Activated CD4-positive, CD25-positive, alpha-beta regulatory T cell treated with anti-CD3 and anti-CD28 coated beads, Interleukin-2, amount 50 U/mL, for 24 hours (primary cell): ENCODE results near the gene SLC39A9.
"Not testable (repeated sequence)": the region's sequence is repeated elsewhere in the genome, so short reads cannot be mapped to it uniquely, and the experiment has no call there.

Source experiments
- ATAC-seq, 2 donors: fragments of 150-1000 bp; cut with Tn5 transposase; one replicate each; pipeline ENCODE4 v1.10.0; 2021; ENCODE audit warnings: mild to moderate bottlenecking in 1 of 2, moderate library complexity in 1 of 2

The SLC39A9 gene

DNA sequence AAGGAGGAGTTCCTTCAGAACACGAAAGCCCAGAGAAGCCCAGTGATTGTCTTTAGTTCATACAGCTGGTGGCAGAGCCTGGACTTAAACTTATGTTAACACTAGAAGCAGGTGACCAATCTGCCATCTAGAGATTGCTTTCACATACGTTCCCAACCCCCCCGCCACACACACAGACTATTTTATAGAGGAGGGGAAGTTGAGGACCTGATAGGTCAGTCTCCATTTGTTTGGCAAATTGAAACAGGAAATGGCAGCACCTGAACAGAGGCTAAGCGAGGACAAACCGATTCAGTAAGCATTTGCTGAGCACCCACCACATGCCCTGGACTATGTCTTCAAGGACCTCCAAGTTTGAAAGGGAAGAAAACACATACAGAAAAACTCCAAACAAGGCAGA, 81.2 kb downstream of the SLC39A9 start:
- ATAC-seq = no peak

DNA sequence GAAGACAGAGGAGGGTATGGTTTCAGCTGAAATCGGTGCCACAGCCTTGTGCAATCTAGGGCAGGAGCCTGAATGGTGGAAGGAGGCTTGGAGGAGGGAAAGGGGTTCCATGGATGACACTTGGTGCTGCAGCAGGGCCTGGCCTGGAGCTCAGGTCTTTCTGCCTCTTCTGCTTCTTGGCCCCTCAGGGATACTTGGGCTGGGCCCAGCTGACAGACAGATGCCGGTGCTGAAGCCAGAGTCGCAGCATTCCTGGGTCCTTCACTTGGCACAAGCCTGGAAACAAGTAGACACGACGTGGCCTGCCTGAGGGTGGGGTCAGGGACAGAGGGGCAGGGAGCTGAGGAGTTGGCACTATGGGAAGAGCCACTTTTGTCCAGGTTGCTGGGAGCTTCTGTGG, 81.6 kb downstream of the SLC39A9 start:
- no peak for ATAC-seq

DNA sequence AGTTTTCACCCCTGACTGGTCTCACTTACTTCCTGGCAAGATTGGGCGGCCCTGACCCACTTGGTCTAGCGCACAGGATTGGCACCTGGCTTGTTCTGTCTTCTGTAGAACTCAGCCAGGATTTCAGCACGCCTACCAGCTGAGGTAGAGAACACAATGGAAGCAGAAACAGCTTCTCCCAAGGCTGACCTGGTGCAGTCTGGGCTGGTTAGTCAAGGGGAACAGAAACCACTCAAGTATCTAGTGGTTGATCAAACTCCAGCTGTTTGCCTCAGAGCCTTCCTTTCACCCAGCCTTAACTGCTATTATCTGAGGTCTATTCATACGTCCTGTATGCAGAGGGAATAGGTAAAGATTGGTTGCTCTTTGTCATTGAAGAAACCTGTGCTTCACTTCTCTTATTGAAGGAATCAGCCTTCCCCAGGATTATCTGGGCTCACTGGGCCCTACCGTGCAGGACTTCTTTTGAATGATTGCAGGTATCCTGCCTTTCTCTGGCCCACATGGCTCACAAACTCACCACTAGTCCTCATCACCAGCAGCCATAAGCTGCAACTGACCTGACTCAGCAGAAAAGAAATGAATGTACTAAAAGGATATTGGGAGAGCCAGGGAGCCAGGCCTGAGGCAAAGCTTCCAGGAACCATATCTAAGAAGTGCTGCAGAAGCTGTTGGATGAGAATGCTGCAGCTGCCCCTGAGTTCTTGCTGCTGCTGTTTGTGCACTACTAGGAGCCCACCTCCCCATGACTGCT, 83.5 kb downstream of the SLC39A9 start:
- no peak for ATAC-seq

DNA sequence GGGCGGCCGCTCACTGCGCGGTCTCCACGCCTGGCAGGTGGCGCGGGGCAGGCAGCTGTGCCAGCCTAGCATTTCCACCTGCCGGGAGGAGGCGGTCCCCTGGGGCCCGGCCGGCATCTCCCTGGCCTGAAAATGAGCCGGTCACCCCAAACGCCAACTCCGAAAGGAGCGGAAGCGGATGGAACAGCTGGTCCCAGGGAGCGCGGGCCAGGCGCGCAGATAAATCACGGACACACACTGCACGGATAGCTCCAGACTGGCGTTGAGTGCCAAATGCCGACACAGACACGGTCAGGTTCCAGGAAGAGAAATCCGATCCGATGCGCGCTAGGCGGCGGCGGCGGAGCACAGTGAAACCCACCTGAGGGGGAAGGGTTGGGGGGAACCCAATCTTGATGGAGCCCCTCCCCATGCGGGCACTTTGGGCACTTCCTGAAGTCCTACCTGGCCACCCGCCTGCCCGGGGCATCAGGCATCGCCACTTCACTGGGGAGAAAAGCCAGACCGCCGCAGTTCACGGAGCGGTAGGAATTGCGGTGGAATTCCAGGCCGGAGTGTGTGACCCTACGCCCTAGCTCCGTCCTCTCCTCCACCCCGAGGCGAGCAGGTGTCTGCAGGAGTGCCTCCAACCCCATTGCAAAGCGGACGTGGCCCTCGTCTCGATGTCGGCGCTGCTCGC, 85.4 kb downstream of the SLC39A9 start:
- no peak for ATAC-seq

DNA sequence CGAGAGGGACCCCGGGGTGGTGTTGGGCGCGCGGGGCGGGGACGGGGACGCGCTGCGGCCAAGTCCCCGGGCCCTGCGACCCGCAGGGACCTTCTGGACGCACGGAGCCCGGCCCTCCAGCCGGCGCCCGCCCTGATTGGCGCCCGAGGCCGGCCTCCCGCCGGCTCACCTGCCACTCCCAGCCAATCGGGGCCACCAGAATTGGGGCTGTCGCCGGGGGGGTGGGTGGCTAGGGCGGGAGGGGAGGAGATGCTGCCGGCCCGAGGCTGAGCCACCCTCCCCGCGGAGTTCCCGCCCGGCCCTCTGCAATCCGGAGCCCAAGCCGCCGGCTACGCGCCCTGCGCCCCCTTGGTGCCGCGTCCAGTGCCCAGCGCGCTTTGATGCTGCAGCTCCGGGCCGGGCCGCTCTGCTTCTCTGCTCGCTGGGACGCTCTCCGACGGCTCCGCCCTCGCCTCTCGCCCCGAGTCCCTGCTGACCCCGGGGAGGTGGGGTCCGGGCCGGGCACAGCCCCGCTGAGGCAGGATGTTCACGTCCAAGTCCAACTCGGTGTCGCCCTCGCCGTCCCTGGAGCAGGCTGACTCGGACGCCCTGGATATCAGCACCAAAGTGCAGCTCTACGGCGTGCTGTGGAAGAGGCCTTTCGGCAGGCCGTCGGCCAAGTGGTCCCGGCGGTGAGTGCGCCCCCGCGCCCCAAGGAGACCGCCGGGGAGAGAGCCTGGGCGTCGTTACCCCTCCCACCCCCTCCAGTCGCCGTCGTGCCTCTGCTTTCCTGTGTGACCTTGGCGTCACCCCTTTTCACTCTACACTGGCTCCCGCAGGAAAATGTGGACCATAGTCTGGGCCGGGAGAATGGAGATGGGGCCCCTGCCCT, 86.2 kb downstream of the SLC39A9 start, which contains the start of gene PLEKHD1:
Gene PLEKHD1, plus strand, starts transcription at position 285 of the 871 bp plus-strand sequence. Its CDS starts 238 bp downstream, at position 523.
- ATAC-seq = no peak

DNA sequence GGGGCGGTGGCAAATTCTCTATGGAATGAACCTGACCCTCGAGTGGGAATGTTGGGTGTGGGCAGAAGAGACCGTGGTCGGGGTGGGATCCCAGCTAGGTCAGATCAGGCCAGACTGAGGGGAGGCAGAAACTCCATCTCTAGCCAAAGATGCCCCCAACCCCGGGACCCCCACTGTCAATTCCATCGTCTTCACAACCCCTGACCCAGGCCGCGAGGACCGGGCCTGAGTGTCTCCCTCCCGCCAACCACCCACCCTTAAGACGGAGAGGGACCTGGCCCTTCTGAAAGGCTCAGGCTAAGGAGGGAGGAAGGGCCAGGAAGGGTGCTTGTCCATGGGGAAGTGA, 86.8 kb downstream of the SLC39A9 start:
- no peak for ATAC-seq

DNA sequence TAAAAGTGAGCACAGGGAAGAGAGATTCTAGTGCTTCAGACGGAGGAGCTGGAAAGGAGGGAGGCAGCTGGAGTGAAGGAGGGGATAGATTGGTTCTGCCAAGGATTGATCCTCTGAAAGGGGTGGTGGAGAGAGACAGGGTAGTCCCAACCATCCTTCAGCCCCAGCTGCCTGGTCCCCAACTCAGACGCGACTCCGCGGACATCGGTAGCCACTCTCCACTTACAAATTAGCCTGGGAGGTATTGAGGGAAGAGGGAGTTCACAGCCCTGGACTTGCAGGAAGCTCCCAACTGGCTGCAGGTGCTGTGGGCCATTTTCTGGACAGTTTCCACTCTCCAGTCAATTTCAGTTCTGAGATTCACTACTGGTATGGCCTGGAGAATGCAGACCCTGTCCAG, 87.2 kb downstream of the SLC39A9 start:
- no peak for ATAC-seq

DNA sequence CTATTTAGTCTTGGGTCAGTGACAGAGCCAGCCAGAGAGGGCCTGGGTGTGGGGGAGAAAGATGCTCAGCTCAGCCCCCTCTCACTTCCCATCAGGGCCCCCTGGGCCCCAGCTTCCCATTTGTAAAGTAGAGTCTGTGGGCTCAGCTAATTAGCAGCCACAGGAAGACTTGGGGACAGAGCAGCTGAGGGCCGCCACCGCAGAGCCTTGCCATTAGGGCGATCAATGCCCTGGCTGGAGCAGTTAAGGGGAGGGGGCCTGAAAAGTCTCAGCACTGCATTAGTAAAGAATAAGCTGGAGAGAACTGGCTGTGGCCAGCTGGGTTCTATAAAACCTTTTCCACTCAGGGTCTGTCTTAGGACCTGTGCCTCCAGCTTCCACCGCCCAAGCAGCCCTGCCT, 88.7 kb downstream of the SLC39A9 start:
- no peak for ATAC-seq

DNA sequence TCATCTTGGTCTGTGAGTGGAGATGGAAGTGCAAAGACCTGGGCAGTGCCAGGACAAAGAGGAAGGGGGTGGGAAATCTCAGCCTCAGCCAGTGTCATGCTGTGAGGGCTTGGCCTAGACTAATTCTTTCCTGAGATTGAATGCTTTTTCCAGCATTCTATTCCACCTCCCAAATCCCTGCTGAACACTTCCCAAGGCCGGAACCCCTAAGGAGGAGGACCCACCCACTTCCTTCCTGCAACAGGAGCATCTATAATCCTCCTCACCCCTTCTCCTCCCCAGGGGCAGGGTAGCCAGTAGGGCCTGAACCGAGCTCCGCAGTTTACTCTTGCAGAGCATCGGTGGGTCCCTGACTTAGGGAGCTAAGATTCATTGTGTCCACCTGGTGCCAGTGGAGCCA, 89.3 kb downstream of the SLC39A9 start:
- no peak for ATAC-seq

DNA sequence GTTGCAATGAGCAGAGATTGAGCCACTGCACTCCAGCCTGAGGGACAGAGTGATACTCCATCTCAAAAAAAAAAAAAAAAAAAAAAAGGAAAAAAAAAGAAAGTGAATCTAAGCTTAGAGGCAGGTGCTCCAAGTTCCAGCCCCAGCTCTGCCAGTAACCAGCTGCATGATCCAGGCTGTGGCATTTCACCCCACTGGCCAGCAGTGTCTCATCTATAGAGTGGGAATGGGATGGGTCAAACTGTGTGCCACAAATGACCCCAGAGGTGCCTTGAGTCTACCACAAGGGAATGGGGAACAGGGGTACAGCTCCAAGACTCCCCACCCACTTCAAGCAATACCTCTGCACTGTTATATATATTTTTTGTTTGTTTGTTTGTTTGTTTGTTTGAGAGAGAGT, 91.0 kb downstream of the SLC39A9 start:
- ATAC-seq = no peak

DNA sequence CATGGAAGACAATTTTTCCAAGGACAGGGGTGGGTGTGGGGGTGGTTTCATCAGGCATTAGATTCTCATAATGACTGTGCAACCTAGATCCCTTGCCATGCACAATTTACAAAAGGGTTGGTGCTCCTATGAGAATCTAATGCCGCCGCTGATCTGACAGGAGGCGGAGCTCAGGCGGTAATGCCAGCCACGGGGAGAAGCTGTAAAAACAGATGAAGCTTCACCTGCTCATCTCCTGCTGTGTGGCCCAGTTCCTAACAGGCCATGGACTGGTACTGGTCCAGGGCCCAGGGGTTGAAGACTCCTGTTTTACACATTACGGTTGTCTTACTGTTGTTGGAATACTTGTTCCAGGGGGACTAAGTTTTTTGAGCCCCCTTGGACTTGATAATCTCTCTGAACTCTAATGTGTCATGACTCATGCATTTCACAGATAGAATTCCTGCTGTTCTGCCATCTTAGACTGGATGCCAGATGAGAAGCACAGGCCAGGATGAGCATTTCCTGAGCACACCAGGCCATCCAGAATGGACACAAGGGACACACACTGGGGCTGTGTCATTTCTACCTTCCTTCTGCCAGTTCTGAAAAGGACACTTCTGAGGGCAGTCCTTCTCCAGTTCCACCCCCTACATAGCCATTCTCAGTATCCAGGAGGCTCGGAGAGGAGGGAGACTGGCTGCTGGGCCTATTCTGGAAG, 91.9 kb downstream of the SLC39A9 start:
- ATAC-seq = no peak

DNA sequence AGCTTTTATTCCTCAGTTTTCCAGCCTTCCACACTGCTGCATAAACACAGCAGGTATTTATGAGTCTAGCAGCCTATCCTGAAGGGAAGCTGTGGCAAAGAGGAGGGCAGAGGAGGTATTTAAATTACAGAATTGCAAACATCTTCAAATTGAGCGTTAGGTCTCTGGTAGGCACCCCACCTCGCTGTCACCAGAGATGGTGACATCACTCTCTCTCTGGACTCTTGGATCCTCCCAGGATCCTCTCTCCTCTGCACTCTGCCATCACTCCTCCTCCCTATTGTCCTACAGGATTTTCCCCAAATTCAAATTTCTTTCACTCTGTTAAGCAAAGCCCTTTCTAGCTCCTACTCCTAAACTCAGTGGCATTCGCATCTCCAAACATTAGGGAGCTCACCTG, 92.7 kb downstream of the SLC39A9 start:
- ATAC-seq = no peak

DNA sequence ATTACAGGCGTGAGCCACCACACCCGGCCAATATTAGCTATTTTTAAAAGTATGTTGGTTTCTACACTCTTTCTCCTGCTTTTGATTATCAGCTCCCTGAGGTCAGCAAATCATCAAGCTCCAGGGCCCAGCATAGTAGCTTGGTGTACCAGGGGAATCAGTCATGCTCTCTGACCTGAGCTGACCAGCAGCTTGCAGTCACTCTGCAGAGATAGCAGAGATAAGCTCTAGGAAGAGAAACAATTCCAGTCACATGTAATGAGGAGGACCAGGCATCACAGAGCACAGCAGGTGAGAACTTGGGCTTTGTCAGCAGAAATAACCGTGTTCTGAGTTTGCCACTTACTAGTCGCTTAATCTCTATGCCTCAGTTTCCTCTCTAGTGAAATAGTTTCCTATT, 94.5 kb downstream of the SLC39A9 start:
- no peak for ATAC-seq

DNA sequence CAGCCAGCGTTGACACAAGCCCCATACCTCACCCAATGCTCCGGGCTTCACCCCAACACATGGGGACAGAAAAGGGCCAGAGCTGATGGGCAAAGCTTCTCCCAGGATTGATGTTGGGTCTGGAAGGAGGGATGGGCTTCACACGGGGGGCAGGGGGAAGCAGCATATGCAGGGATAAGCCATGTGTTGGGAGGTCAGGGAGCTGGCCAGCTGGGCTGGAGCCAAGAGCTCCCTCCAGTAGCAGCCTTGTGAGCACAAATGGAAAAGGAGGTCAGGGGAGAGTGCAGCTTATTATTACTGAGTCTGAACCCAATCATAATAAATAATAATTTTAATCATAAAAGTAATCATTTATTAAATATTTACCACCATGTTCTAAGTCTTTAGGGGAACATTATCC, 95.3 kb downstream of the SLC39A9 start:
- ATAC-seq = no peak

DNA sequence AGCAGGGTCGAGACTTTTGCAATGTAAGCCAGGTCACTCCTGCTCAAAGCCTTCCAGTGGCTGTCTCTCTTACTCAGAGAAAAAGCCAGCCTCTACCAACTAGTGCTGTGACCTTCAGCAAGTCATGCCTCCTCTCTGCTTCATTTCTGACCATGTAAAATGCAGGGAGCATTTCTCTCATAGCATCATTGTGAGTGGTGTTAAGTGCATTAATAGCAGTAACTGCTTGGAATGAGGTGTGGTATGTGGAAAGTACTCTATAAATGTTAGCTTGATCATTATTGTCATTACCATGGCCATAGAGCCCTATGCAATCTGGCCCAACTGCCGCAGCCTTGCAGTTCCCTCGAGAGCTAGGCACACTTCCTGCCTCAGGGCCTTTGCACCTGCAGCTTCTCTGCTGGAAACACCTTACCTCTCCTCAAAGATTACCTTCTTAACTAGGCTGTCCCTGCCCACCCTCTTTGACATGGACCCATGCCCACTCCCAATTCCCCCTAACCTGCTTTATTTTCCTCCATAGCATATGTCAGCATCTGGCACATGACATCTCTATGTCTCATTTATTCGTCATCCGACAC, 96.9 kb downstream of the SLC39A9 start:
- ATAC-seq = no peak

DNA sequence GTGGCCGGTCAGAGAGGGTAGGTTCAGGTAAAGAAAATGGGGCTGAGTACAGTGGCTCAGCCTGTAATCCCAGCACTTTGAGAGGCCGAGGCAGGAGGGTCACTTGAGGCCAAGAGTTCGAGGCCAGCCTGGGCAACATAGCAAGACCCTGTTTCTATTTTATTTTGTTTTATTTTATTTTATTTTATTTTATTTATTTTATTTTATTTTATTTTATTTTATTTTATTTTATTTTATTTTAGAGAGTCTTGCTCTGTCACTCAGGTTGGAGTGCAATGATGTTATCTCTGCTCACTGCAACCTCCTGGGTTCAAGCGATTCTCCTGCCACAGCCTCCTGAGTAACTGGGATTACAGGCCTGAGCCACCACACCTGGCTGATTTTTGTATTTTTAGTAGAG, 99.4 kb downstream of the SLC39A9 start:
- not testable (repeated sequence) for ATAC-seq

DNA sequence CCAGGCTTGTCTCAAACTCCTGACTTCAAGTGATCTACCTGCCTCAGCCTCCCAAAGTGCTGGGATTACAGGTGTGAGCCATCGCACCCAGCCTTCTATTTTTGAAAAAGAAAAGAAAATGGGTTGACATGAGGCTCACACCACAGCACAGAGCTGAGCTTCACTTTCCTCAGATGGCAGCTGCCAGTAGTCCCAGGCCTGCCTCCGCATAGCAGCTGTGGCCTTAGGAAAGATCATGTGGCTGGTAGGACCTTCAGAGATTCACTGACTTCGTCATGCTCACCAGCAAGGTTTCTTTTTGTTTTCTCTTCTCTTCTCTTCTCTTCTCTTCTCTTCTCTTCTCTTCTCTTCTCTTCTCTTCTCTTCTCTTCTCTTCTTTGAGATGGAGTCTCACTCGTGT, 99.8 kb downstream of the SLC39A9 start:
- ATAC-seq = not testable (repeated sequence)

DNA sequence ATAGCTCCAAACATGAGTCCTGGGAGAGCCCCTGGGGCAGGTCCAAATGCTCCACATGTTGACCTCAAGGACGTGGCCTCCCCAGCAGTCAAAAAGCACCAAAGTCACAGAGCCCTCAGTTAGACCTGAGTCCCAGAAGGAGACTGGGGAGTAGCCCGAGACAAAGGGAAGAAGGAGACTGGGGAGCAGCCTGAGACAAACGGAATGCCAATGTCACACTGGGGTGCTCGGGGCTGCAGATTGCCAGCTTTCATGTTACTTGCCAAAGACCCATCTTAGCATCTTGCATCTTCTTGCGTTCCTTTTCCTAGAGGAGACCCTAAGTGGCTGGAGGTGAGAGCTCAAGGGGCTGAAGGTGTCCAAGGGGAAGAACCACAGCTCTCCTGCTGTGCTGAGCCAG, 100.9 kb downstream of the SLC39A9 start:
- no peak for ATAC-seq

DNA sequence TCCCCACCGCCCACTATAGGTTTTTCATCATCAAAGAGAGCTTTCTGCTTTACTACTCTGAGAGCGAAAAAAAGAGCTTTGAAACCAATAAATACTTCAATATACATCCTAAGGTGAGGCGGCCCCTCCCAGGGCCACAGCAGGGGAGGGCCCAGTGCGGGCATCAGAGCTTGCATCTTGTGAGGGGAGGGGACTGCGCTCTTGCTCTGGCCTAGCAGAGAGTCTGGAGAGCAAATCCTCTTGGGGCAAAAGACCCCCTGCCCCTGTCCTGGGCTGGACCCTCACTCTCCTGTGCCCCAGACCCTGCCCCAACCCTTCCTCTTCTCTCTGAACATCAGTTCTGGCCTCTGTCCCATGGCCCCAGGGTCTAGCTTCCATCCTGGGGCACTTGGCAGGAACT, 101.6 kb downstream of the SLC39A9 start:
- no peak for ATAC-seq

DNA sequence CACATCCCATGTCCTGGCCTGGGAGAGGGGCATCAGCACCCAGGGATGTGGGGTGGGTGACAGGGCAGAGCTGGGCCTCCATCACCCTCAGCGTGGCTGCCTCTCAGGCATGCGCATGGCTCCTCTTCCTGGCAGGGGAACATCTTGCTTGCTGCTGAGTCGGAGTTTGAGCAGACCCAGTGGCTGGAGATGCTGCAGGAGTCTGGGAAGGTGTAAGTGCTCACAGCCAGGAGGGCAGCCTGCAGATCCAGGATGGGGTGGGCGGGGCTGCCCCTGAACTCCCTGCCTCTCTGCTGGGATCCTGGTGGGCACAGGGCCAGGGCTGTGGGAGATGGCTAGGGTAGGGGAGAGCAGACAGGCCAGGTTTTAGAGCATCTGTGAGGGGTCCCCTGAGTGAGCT, 102.2 kb downstream of the SLC39A9 start:
- no peak for ATAC-seq

DNA sequence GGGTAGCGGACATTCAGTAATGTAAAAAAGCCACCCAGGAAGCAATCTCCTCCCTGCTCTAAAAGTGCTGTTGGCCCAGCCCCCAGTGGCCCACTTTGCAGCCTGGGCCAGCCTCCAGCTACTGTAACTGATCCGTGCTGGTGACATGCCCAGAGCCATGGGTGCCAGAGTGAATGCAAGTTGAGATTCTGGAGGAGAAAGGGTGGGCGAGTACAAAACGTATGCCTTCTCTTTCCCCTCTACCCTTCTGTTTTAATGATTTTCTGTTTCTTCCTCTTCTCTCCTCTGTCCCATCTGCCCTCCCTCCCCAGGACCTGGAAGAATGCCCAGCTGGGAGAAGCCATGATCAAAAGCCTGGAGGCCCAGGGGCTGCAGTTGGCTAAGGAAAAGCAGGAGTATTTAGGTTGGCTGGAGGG, 102.9 kb downstream of the SLC39A9 start:
- ATAC-seq = no peak

DNA sequence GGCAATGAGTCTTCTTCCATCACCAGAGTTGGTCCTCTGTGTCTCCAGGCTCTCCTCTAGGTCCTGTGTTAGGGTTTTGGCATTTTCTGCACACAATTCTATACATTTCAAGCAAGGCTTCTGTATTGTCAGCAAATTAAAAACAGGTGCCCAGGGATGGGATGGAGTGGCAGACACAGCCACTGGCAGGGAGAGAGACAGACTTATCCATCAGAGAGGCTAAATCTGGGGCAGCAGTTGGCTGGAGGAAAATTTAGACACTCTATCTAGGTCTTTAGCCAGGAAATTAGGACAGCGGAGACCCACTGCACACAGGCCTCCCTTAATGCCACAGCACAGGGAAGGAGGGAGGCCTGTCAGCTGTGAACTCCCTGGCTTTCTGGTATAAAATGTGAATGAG, 106.3 kb downstream of the SLC39A9 start:
- no peak for ATAC-seq
